Posterior vena cava (tissue), 2 donors: ENCODE results near the gene ERH. TPM values are rescaled to one million over a fixed set of nuclear protein-coding genes. Genes with fewer than 3 reads are reported as not detected.
"Not testable (repeated sequence)": the region's sequence is repeated elsewhere in the genome, so short reads cannot be mapped to it uniquely, and the experiment has no call there.

Source experiments
- DNase-seq: peaks from one replicate; pipeline ENCODE4 v3.0.0-alpha.2; 2020; ENCODE audit warnings: low spot score
- intact Hi-C, 2 donors: fragments of 100-400 bp; cut with DNase I; formaldehyde crosslinking; loops; one replicate each; pipeline versions ENCODE4 v1.14.1 to v1.14.2; 2022 to 2023
- long read RNA-seq, 2 donors: library from polyadenylated mRNA; unstranded; transcript quantifications; one replicate each; pipeline ENCODE4 v2.0.0, GENCODE V29; 2020 to 2021
- total RNA-seq, 2 donors: library from RNA; stranded (reverse); fragmentation: NEBNext Ultra II Directional; extraction: Animal tissue kit (Norgen Biotek cat#: 25700); gene quantifications; one replicate each; pipeline ENCODE4 v1.2.1, GENCODE V29; 2021
- donor health status: DM: yes; HTN: yes; CAD: no.
- donor health status: DM: yes; HTN: yes; CAD: no.

Gene ERH
- total RNA-seq, result 100 to 1,000 TPM; 126 to 132 TPM
- long read RNA-seq, donor 1, partial matches to known transcripts, result 0 of 5 reads
- long read RNA-seq, donor 1, other reads (novel, unspliced or antisense), result 2 of 5 reads
- long read RNA-seq, donor 2, transcript ERH-203 (4 exons, 1,124 nt), result major isoform, 20 of 21 reads
- long read RNA-seq, donor 2, partial matches to known transcripts, result 0 of 21 reads
- long read RNA-seq, donor 2, other reads (novel, unspliced or antisense), result 1 of 21 reads

GRCh38 chr14:69398053-69398817 is at the start of gene ERH, which contains the start of gene SLC39A9:
ERH (minus strand) TSS chr14:69398299; CDS start chr14:69398233, 66 bp downstream.
SLC39A9 (plus strand) TSS chr14:69398692; CDS start chr14:69399370, 678 bp downstream.
- intact Hi-C loops, result no loop called here
- peak; percentile 99 for DNase-seq

- intact Hi-C loops, result no loop called here
- no peak for DNase-seq
Measured at GRCh38 chr14:69443296-69443805, 45.3 kb upstream of the ERH start.

GRCh38 chr14:69441948-69442347 is 43.8 kb upstream of the ERH start:
- DNase-seq, result no peak
- intact Hi-C loops, result no loop called here

GRCh38 chr14:69439521-69440270 is 41.6 kb upstream of the ERH start:
- intact Hi-C loops, result no loop called here
- DNase-seq, result no peak

GRCh38 chr14:69432364-69432763 is 34.3 kb upstream of the ERH start:
- intact Hi-C loops, result no loop called here
- DNase-seq, result no peak

- intact Hi-C loops, result no loop called here
- DNase-seq, result no peak
Measured at GRCh38 chr14:69430306-69430939, 32.3 kb upstream of the ERH start.

- intact Hi-C loops, result no loop called here
- DNase-seq, result no peak
Measured at GRCh38 chr14:69429643-69430042, 31.5 kb upstream of the ERH start.

GRCh38 chr14:69428289-69428998 is 30.3 kb upstream of the ERH start:
- intact Hi-C loops, result no loop called here
- no peak for DNase-seq

- intact Hi-C loops, result no loop called here
- DNase-seq, result no peak
Measured at GRCh38 chr14:69427596-69427995, 29.5 kb upstream of the ERH start.

- intact Hi-C loops, result no loop called here
- DNase-seq, result no peak
Measured at GRCh38 chr14:69424149-69424923, 26.2 kb upstream of the ERH start.

- intact Hi-C loops, result no loop called here
- no peak for DNase-seq
Measured at GRCh38 chr14:69423279-69423678, 25.2 kb upstream of the ERH start.

- DNase-seq, intact Hi-C loops: not testable (repeated sequence)
Measured at GRCh38 chr14:69416087-69416486, 18.0 kb upstream of the ERH start.

GRCh38 chr14:69413483-69413882 is 15.4 kb upstream of the ERH start:
- no peak for DNase-seq
- intact Hi-C loops, result no loop called here

GRCh38 chr14:69408331-69408960 is 10.3 kb upstream of the ERH start:
- intact Hi-C loops, result no loop called here

GRCh38 chr14:69405762-69406161 is 7.7 kb upstream of the ERH start:
- intact Hi-C loops, result no loop called here
- no peak for DNase-seq

More at GRCh38 chr14:69408331-69408960, 10.3 kb upstream of the ERH start:
- no peak for DNase-seq

- intact Hi-C loops, result no loop called here
- DNase-seq, result no peak
Measured at GRCh38 chr14:69404883-69405282, 6.8 kb upstream of the ERH start.

GRCh38 chr14:69404478-69404877 is 6.4 kb upstream of the ERH start:
- no peak for DNase-seq
- intact Hi-C loops, result no loop called here

- intact Hi-C loops, result no loop called here
- no peak for DNase-seq
Measured at GRCh38 chr14:69401841-69402240, 3.7 kb upstream of the ERH start.
